ENCODE results near the gene ADSS1.

DNA sequence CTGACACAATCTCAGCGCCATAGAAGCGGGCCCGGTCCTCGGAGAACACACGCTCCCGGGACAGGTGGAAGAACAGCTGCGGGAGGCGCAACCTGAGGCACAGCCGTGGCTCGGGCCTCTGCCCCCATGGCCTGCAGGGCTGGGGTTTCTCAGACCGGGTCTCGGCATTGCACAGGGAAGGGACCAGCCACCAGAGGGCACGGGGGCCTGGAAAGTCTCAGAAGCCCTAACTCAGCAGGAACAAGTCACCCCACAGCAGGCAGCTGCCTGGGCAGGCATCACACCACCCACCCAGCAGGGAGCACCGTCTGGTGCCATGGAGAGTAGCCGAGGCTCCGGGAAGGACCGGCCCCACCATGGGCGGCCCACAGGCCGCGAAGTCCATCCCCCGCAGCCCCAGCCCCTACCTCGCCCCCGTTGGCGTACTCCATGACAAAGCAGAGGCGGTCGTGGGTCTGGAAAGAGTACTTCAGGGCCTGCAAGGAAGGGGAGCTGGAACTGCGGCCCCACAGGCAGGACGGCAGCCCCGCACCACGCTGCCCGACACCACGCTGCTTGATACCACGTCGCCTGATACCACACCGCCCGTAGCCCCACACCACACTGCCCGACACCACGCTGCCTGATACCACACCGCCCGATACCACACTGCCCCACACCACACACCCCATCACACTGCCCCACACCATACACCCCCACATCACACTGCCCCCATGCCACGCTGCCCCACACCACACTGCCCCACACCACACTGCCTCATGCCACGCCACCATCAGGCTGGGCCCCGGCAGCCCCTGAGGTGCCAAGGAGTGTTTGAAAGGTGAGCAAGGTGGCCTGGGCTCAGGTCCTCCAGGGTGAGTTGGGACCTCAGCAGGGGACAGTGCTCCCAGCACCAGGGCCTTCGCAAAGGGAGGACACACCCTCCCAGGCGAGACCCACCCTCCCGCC, 49.8 kb downstream of the ADSS1 start:
- no peak for TF ChIP-seq POLR2A (IDR thresholded peaks at IDR 0.05; ENCODE audit: low read length)
- no peak for TF ChIP-seq GATA1 (IDR thresholded peaks at IDR 0.05; ENCODE audit: low read depth, low read length)

Data from erythroblast (primary cell).